GM12865 (cell line): ENCODE data around the gene SOHLH1.

ENCODE experiments used
- DNase-seq: peaks from one replicate; pipeline ENCODE4 v3.0.0; 2010; ENCODE audit warnings: low read depth
- H3K4me3 ChIP-seq: 2 replicates; pipeline ENCODE4 v1.5.1; 2011; ENCODE audit warnings: mild to moderate bottlenecking, low read depth, low read length, control low read depth
- TF ChIP-seq, protein P1 (sequence below): IDR thresholded peaks from 2 replicates; pipeline ENCODE4 v1.5.1; 2011; ENCODE audit warnings: low read length, control low read depth, low read depth, inconsistent platforms; ENCODE audit not compliant: insufficient read depth; ENCODE audit errors: missing control alignments

The SOHLH1 gene

GRCh38 chr9:135736979-135737839, 37.9 kb upstream of the SOHLH1 start:
- TF ChIP-seq, protein P1, sequence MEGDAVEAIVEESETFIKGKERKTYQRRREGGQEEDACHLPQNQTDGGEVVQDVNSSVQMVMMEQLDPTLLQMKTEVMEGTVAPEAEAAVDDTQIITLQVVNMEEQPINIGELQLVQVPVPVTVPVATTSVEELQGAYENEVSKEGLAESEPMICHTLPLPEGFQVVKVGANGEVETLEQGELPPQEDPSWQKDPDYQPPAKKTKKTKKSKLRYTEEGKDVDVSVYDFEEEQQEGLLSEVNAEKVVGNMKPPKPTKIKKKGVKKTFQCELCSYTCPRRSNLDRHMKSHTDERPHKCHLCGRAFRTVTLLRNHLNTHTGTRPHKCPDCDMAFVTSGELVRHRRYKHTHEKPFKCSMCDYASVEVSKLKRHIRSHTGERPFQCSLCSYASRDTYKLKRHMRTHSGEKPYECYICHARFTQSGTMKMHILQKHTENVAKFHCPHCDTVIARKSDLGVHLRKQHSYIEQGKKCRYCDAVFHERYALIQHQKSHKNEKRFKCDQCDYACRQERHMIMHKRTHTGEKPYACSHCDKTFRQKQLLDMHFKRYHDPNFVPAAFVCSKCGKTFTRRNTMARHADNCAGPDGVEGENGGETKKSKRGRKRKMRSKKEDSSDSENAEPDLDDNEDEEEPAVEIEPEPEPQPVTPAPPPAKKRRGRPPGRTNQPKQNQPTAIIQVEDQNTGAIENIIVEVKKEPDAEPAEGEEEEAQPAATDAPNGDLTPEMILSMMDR: no peak
- H3K4me3 ChIP-seq: no peak overlapping the region
- no peak for DNase-seq

DNA sequence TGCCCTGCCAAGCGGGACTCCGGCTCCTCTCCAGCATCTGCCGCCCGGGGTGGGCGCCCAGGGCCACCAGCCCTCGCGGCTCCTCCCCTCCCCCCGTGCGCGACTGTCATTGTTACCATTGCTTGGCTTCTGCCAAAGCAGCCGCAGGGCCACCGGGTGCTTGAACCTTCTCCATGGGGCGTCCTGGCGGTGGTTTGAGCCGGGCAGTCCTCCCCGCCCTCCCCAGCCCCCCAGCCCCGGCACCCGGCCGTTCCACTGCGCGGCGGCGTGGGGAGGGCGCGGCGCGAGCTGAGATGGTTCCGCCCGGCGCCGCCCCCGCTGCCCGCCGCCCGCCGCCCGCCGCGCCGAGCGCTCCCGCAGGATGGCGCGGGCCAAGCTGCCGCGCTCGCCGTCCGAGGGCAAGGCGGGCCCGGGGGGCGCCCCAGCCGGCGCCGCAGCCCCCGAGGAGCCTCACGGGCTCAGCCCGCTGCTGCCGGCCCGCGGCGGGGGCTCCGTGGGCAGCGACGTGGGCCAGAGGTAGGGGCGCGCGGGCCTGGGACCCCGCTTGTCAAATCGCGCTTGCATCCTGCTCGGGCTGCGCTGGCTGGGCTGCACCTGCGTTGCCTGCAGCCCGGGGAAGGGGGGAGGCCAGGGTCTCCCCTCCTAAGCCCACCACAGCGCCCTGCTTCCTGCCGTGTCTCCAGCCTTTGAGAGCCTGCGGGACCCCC, 37.1 kb upstream of the SOHLH1 start:
- TF ChIP-seq, protein P1: no peak
- no peak for DNase-seq
- no peak overlapping the region for H3K4me3 ChIP-seq

GRCh38 chr9:135734616-135735144, 35.4 kb upstream of the SOHLH1 start:
- H3K4me3 ChIP-seq: no peak overlapping the region
- DNase-seq: no peak
- TF ChIP-seq, protein P1: no peak

DNA sequence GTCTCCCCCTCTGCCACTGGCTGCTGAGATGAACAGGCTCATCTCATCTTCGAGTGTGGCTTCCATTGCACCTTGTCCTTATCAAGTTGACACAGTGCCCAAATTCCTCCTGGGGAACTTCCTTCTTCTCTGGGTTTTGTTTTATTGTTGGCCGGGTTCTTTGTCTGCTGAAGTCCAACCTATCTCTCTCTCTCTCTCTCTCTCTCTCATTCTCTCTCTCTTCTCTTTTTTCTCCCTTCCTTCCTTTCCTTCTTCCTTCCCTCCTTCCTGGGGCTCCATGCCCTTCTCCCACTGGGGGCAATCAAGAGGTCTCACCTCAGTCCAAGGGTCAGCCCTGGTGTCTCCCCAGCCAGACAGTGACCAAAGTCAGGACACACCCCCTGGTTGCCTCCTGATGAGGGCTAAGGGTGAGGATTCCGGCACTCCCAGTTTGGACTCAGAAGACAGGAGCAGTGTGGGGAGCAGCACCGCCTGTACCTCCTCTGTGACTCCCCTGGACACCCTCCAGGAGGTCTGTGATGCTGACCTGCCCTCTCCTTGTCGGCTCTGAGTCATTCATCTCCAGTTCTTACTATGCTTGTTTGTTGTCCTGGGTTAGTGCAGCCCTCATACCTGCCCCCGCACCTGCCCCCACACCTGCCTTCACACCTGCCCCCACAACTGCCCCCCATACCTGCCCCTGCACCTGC, 33.4 kb upstream of the SOHLH1 start:
- no peak for DNase-seq
- no peak overlapping the region for H3K4me3 ChIP-seq
- TF ChIP-seq, protein P1: no peak

DNA sequence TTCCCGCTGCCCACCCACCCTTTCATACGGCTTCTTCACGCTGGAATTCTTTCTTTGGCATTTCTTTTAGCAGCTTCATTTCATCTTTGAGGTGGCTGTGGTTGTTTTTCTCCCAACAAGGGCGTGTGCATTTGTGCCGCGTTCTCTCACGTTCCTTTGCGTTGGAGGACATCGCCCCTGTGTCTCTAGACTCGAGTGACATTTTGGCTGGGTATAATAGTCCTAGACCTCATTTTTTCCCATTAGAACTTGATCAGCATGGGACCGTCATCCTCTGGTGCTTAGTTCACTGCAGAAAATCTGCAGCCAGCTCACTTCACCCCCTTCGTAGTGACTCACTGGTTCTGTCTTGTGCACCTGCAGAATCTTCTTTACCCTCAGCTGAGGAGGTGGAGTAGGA, 32.2 kb upstream of the SOHLH1 start:
- TF ChIP-seq, protein P1: no peak
- no peak overlapping the region for H3K4me3 ChIP-seq
- DNase-seq: no peak

DNA sequence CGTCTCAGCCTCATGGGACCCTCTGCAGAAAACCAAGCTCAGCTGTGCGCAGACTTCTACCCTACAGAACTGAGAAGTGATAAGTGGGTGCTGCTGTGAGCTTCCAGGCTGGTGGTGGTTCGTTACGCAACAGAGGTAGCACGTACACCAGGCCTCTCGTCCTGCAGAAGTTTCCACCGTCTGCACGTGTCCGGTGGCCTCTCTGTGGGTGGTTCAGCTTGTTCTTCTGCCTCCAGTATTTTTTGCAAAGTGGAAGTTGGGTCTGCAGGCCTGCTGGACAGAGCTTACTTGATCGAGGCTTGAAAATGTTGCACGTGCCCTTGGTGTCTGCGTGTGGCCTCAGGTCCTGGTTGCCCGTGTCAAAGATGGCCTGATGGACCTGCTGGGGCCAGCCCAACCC, 30.2 kb upstream of the SOHLH1 start:
- TF ChIP-seq, protein P1: no peak
- no peak for DNase-seq
- H3K4me3 ChIP-seq: no peak overlapping the region
